Stimulated activated CD8-positive, alpha-beta memory T cell treated with anti-CD3 and anti-CD28 coated beads, Interleukin-7, amount 100 ng/mL, for 48 hours (primary cell): ENCODE data around the gene ABCB6.
A peak's percentile ranks its signal among the peaks of the same experiment; 100 is the strongest.
"Not testable (repeated sequence)": the region's sequence is repeated elsewhere in the genome, so short reads cannot be mapped to it uniquely, and the experiment has no call there.

ENCODE experiments used
- DNase-seq, 2 donors: peaks; one replicate each; pipeline ENCODE4 v3.0.0-alpha.2; 2020; ENCODE audit warnings: low read depth in 1 of 2; ENCODE audit errors: extremely low read depth in 1 of 2

The ABCB6 gene

GRCh38 chr2:219218732-219219701, at the start of gene ABCB6:
ABCB6 (minus strand) TSS chr2:219218958; CDS start chr2:219218673, 285 bp downstream.
- peak; percentile 71 to 86 for DNase-seq

- DNase-seq = no peak
These were observed 49.5 kb upstream of the ABCB6 start for GRCh38 chr2:219268294-219268693.

GRCh38 chr2:219266886-219267285, 48.1 kb upstream of the ABCB6 start:
- DNase-seq = no peak

- DNase-seq = no peak
These were observed 47.5 kb upstream of the ABCB6 start for GRCh38 chr2:219266232-219266631.

GRCh38 chr2:219261024-219261855, 42.5 kb upstream of the ABCB6 start:
- DNase-seq = no peak

- DNase-seq = not testable (repeated sequence)
These were observed 40.2 kb upstream of the ABCB6 start for GRCh38 chr2:219258942-219259341.

GRCh38 chr2:219254590-219255201, 35.9 kb upstream of the ABCB6 start:
- DNase-seq = no peak

- DNase-seq = peak; percentile 79
These were observed 35.2 kb upstream of the ABCB6 start, which contains the start of gene TUBA4A for GRCh38 chr2:219253753-219254589. TUBA4A (minus strand) TSS chr2:219253918; CDS start chr2:219253858, 60 bp downstream.

- DNase-seq = peak in 1 of 2 donors; percentile 20
These were observed 34.4 kb upstream of the ABCB6 start, which contains the start of gene TUBA4B for GRCh38 chr2:219252900-219253752. TUBA4B (plus strand) TSS chr2:219253243; CDS start chr2:219253408, 165 bp downstream.

- no peak for DNase-seq
These were observed 33.8 kb upstream of the ABCB6 start for GRCh38 chr2:219252570-219252899.

- DNase-seq = no peak
These were observed 33.3 kb upstream of the ABCB6 start for GRCh38 chr2:219252084-219252483.

GRCh38 chr2:219251656-219252055, 32.9 kb upstream of the ABCB6 start:
- no peak for DNase-seq

- no peak for DNase-seq
These were observed 31.5 kb upstream of the ABCB6 start for GRCh38 chr2:219250049-219250781.

GRCh38 chr2:219249203-219249980, 30.6 kb upstream of the ABCB6 start:
- peak in 1 of 2 donors; percentile 18 for DNase-seq

- DNase-seq = no peak
These were observed 30.1 kb upstream of the ABCB6 start for GRCh38 chr2:219248845-219249202.

GRCh38 chr2:219247678-219248642, 29.2 kb upstream of the ABCB6 start:
- DNase-seq = peak; percentile 43 to 68

GRCh38 chr2:219246559-219246958, 27.8 kb upstream of the ABCB6 start:
- DNase-seq = no peak
